Measurements from ENCODE around the gene PLCG1. TPM values are rescaled to one million over a fixed set of nuclear protein-coding genes. Genes with fewer than 3 reads are reported as not detected.

The PLCG1 gene
- total and polyA plus RNA-seq, 3 donors from 2014 or later = 118 to 186 (median 184) TPM

DNA sequence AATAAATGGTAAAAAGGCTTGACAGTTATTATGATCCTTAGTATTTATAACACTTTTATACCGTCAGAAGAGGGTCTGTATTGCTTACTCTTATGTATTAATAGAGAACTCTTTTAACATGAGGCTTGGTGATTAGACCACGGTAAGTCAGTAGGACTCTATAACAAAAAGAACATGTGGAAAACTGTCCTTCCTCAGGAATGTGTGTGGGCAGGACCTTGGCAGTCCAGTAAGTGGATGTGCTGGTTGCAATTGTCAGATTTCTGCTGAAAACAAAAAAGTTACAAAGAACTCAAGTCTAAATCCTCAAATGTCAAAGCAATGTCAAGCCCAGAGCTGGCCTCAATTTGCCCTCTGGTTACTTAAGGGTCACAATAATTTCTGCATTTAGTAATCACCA lies 81.1 kb downstream of the PLCG1 start:
- Histone ChIP-seq H3K27me3 (no peaks in the 10 kb centered on the region), H3K36me3 (ENCODE audit: low read depth, missing control alignments) (no peaks in the 10 kb centered on the region), H3K4me3 (no peak overlapping the region), H3K9me3 (no peaks in the 10 kb centered on the region), H3K4me1 (peaks cover 14% of the 10 kb centered on the region), H3K27ac (peak overlapping the region in 1 of 2 donors; percentile 45)
- no peak for TF ChIP-seq POLR2A (IDR thresholded peaks at IDR 0.05)
- TF ChIP-seq, protein P1, sequence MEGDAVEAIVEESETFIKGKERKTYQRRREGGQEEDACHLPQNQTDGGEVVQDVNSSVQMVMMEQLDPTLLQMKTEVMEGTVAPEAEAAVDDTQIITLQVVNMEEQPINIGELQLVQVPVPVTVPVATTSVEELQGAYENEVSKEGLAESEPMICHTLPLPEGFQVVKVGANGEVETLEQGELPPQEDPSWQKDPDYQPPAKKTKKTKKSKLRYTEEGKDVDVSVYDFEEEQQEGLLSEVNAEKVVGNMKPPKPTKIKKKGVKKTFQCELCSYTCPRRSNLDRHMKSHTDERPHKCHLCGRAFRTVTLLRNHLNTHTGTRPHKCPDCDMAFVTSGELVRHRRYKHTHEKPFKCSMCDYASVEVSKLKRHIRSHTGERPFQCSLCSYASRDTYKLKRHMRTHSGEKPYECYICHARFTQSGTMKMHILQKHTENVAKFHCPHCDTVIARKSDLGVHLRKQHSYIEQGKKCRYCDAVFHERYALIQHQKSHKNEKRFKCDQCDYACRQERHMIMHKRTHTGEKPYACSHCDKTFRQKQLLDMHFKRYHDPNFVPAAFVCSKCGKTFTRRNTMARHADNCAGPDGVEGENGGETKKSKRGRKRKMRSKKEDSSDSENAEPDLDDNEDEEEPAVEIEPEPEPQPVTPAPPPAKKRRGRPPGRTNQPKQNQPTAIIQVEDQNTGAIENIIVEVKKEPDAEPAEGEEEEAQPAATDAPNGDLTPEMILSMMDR (IDR thresholded peaks at IDR 0.05) = no peak
- intact Hi-C loops (cut with DNase I; ENCODE audit: low total_unique reads) = no loop called here
- 58 to 65% methylated on average over 2 of the region's 2 CpGs for WGBS, 2 donors
- peak; percentile 42 for DNase-seq

DNA sequence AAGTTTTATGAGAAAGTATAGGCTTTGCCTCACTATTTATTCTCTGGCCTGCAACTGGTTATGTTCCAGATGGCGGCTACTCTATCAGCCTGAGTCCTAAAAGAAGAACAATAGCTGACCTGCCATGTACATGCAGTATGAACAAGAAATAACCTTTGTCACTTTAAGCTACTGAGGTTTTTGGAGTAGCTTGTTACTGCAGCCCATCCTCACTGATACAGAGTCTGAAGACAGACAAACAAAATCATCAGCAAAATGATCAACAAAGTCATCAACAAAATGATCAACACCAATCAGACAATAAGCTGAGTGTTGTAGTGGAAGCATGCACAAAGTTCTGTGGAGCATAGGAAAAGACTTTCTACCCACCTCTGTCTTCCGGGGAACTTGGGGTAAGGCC lies 82.5 kb downstream of the PLCG1 start:
- Histone ChIP-seq H3K4me3 (no peak overlapping the region), H3K4me1 (peaks cover 13% of the 10 kb centered on the region)

DNA sequence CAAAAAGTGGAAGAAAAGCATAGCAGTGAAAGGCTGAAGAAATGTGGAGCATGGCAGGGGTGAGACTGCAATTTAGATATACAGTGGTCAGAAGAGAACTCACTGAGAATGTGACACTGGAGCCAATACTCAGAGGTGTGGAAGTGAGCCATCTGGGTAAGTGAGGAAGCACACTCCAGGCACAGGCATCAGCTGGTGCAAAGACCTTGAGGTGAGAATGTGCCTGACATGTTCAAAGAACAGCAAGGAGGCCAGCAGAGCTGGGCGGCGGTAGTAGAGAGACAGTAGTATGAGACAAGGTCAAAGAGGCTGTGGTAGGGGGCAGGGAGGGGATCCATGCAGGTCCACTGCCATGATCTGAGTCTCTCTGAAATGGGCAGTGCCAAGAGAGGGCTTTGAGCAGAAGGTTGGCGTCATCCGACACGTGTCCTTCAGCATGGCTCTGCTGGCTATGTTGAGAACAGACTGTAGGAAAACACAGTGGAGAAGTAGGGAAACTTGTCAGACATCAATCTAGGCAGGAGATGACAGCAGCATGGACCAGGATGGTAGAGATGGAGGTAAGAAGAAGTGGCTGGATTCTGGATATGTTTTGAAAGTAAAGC lies 84.4 kb downstream of the PLCG1 start:
- WGBS, 2 donors = 78 to 80% methylated on average over 5 of the region's 5 CpGs
- Histone ChIP-seq H3K27me3 (no peaks in the 10 kb centered on the region), H3K9me3 (no peaks in the 10 kb centered on the region), H3K27ac (peak overlapping the region in 1 of 2 donors; percentile 22), H3K4me1 (peaks cover 13% of the 10 kb centered on the region), H3K36me3 (ENCODE audit: low read depth, missing control alignments) (no peaks in the 10 kb centered on the region), H3K4me3 (no peak overlapping the region)
- no peak for DNase-seq
- no peak for TF ChIP-seq POLR2A (IDR thresholded peaks at IDR 0.05)
- TF ChIP-seq, protein P1 (IDR thresholded peaks at IDR 0.05) = no peak
- intact Hi-C loops (cut with DNase I; ENCODE audit: low total_unique reads) = no loop called here

More for the DNA sequence above, 82.5 kb downstream of the PLCG1 start:
- Histone ChIP-seq H3K27ac (no peak overlapping the region), H3K9me3 (no peaks in the 10 kb centered on the region), H3K27me3 (no peaks in the 10 kb centered on the region), H3K36me3 (ENCODE audit: low read depth, missing control alignments) (no peaks in the 10 kb centered on the region)
- intact Hi-C loops (cut with DNase I; ENCODE audit: low total_unique reads) = no loop called here
- 65 to 79% methylated on average over 2 of the region's 2 CpGs for WGBS, 2 donors
- DNase-seq = no peak
- TF ChIP-seq POLR2A (IDR thresholded peaks at IDR 0.05) = no peak
- TF ChIP-seq, protein P1 (IDR thresholded peaks at IDR 0.05) = no peak

DNA sequence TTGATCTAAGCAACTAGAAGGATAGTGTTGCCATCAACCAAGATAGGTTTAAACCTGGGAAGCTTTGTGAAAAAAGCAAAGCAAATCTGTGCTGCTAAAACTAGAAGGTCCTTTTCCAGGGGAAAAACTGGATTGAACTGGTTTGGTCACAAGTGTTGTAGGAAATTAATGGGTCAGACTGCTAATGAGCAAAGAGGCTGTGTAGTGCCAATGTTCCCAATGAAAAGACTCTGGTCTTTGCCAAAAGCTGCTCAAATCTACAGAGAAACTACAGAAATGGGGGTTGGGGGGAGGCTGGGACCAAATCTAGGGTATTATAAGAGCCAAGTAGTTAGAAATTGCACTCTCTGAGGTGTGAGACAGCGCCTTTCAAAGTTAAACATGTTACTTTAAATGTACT lies 85.0 kb downstream of the PLCG1 start:
- DNase-seq = no peak
- intact Hi-C loops (cut with DNase I; ENCODE audit: low total_unique reads) = no loop called here
- Histone ChIP-seq H3K27me3 (no peaks in the 10 kb centered on the region), H3K36me3 (ENCODE audit: low read depth, missing control alignments) (no peaks in the 10 kb centered on the region), H3K27ac (peak overlapping the region in 1 of 2 donors; percentile 22), H3K9me3 (no peaks in the 10 kb centered on the region), H3K4me3 (no peak overlapping the region), H3K4me1 (peaks cover 13% of the 10 kb centered on the region)
- TF ChIP-seq POLR2A (IDR thresholded peaks at IDR 0.05) = no peak
- TF ChIP-seq, protein P1 (IDR thresholded peaks at IDR 0.05) = no peak
- WGBS, 2 donors = 69 to 85% methylated on average over 1 of the region's 1 CpG

DNA sequence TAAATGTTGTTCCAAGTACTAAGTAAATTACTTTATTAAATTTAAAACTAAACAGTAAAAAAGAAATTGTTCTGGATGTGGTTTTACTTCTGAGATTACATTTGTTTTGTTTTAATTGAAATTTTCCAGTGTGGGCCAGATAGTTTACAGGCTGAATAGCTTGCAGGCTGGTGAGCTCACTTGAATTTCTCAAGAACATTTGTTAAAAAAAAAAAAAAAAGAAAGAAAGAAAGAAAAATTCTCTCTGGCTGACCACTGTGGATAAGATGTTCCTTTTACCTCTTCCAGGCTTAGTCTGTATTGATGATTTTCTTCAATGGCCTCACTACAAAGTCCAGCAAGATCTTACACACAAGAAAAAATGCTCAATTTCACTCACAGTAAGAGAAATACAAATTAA lies 85.4 kb downstream of the PLCG1 start:
- no peak for DNase-seq
- intact Hi-C loops (cut with DNase I; ENCODE audit: low total_unique reads) = no loop called here
- Histone ChIP-seq H3K9me3 (no peaks in the 10 kb centered on the region), H3K27me3 (no peaks in the 10 kb centered on the region), H3K36me3 (ENCODE audit: low read depth, missing control alignments) (no peaks in the 10 kb centered on the region), H3K4me1 (peaks cover 13% of the 10 kb centered on the region), H3K27ac (peak overlapping the region in 1 of 2 donors; percentile 22), H3K4me3 (no peak overlapping the region)
- no peak for TF ChIP-seq POLR2A (IDR thresholded peaks at IDR 0.05)
- TF ChIP-seq, protein P1 (IDR thresholded peaks at IDR 0.05) = no peak
